Neural progenitor cell (in vitro differentiated cells): ENCODE data around the gene ABCC1.

Experiments
- CTCF ChIP-seq: fragments of 200-600 bp; sonication (generic); IDR thresholded peaks from 2 replicates; pipeline ENCODE4 v1.5.1; 2017; ENCODE audit warnings: antibody characterized with exemption, mild to moderate bottlenecking
- EZH2phosphoT487 ChIP-seq: fragments of 200-600 bp; sonication (generic); IDR thresholded peaks from 2 replicates; pipeline ENCODE4 v1.6.1; 2017; ENCODE audit warnings: antibody characterized with exemption

- TF ChIP-seq EZH2phosphoT487 = no peak
- TF ChIP-seq CTCF = no peak
Observed at GRCh38 chr16:15972046-15972868, 22.8 kb downstream of the ABCC1 start.
